Measurements from ENCODE around the gene SLC39A1. TPM values are rescaled to one million over a fixed set of nuclear protein-coding genes. Genes with fewer than 3 reads are reported as not detected.
A peak's percentile ranks its signal among the peaks of the same experiment; 100 is the strongest.

Gene SLC39A1
- total and polyA plus RNA-seq, 2 experiments from 2014 or later = 87.3 to 220 TPM

GRCh38 chr1:153957744-153958110 lies 5.6 kb downstream of the SLC39A1 start:
- TF ChIP-seq ZNF462 (CRISPR knock-in tag; IDR thresholded peaks at IDR 0.05) = no peak
- TF ChIP-seq CREB1 (CRISPR knock-in tag; IDR thresholded peaks at IDR 0.05; ENCODE audit: low read depth) = no peak
- TF ChIP-seq NANOG (IDR thresholded peaks at IDR 0.05; ENCODE audit: borderline replicate concordance) = no peak
- no peak for TF ChIP-seq STAT1 (IDR thresholded peaks at IDR 0.05; ENCODE audit: unreplicated experiment)
- no peak for TF ChIP-seq POLR2AphosphoS5 (IDR thresholded peaks at IDR 0.05; ENCODE audit: low read depth)
- H3K27ac ChIP-seq (ENCODE audit: low read depth) = peak overlapping the region; percentile 93
- peak overlapping the region; percentile 99 for H3K4me3 Mint-ChIP-seq
- peaks cover 69% of the 10 kb centered on the region for H3K79me2 ChIP-seq (replicated peaks; ENCODE audit: insufficient read depth)
- peaks cover 44% of the 10 kb centered on the region for H3K4me1 Mint-ChIP-seq
- peak overlapping the region; percentile 98 for H3K27ac Mint-ChIP-seq
- H2AFZ ChIP-seq = 0 out of 2 replicates have a peak overlapping the region, but pooled peaks have one; percentile 7
- peaks cover 14% of the 10 kb centered on the region for H3K36me3 ChIP-seq (ENCODE audit: insufficient read depth)
- H3K4me1 ChIP-seq (ENCODE audit: insufficient read depth) = peaks cover 29% of the 10 kb centered on the region
- peaks cover 3% of the 10 kb centered on the region; the same call in 2 of the 3 replicates for H3K9me3 Mint-ChIP-seq
- H4K20me1 ChIP-seq (replicated peaks; ENCODE audit: insufficient read depth) = peaks cover 28% of the 10 kb centered on the region
- peaks cover 31% of the 10 kb centered on the region for H3F3A ChIP-seq (replicated peaks; ENCODE audit: low read depth)
- no peaks in the 10 kb centered on the region for H3K27me3 ChIP-seq (ENCODE audit: insufficient read depth)
- peak overlapping the region; percentile 99 for H3K4me2 ChIP-seq
- H3K27me3 Mint-ChIP-seq (ENCODE audit: insufficient read depth, low read depth, poor library complexity) = peaks cover 30% of the 10 kb centered on the region
- H3K9me2 ChIP-seq (ENCODE audit: insufficient read depth) = no peaks in the 10 kb centered on the region
- DNase-seq (ENCODE audit: low spot score) = peak; percentile 63
- peak overlapping the region; percentile 98 for H3K4me3 ChIP-seq
- ATAC-seq = peak; percentile 21
- peaks cover 42% of the 10 kb centered on the region for H3K36me3 Mint-ChIP-seq (ENCODE audit: low read depth)

GRCh38 chr1:153956997-153957715 lies 6.2 kb downstream of the SLC39A1 start:
- H3K27ac ChIP-seq (ENCODE audit: low read depth) = peak overlapping the region; percentile 93
- peaks cover 27% of the 10 kb centered on the region for H3K27me3 Mint-ChIP-seq (ENCODE audit: insufficient read depth, low read depth, poor library complexity)
- peak overlapping the region; percentile 98 for H3K27ac Mint-ChIP-seq
- peaks cover 31% of the 10 kb centered on the region for H3F3A ChIP-seq (replicated peaks; ENCODE audit: low read depth)
- no peak overlapping the region for H2AFZ ChIP-seq
- ATAC-seq (no peak), DNase-seq (ENCODE audit: low spot score) (no peak)
- peak overlapping the region; percentile 98 for H3K4me3 ChIP-seq
- H3K9me3 Mint-ChIP-seq = peaks cover 3% of the 10 kb centered on the region; the same call in 2 of the 3 replicates
- peaks cover 28% of the 10 kb centered on the region for H4K20me1 ChIP-seq (replicated peaks; ENCODE audit: insufficient read depth)
- peaks cover 42% of the 10 kb centered on the region for H3K4me1 Mint-ChIP-seq
- H3K4me2 ChIP-seq = peak overlapping the region; percentile 99
- H3K79me2 ChIP-seq (replicated peaks; ENCODE audit: insufficient read depth) = peaks cover 64% of the 10 kb centered on the region
- H3K4me3 Mint-ChIP-seq = peak overlapping the region; percentile 99
- H3K4me1 ChIP-seq (ENCODE audit: insufficient read depth) = peaks cover 25% of the 10 kb centered on the region
- no peaks in the 10 kb centered on the region for H3K9me2 ChIP-seq (ENCODE audit: insufficient read depth)
- H3K27me3 ChIP-seq (ENCODE audit: insufficient read depth) = no peaks in the 10 kb centered on the region
- peaks cover 44% of the 10 kb centered on the region for H3K36me3 Mint-ChIP-seq (ENCODE audit: low read depth)
- peaks cover 14% of the 10 kb centered on the region for H3K36me3 ChIP-seq (ENCODE audit: insufficient read depth)
- TF ChIP-seq CREB1 (CRISPR knock-in tag; IDR thresholded peaks at IDR 0.05; ENCODE audit: low read depth) (no peak), ZNF114 (CRISPR knock-in tag; IDR thresholded peaks at IDR 0.05) (no peak), EZH2 (IDR thresholded peaks at IDR 0.05; ENCODE audit: low read depth, unreplicated experiment) (no peak), CTCF (conservative IDR thresholded peaks at IDR 0.05; ENCODE audit: low read depth in 2 of 2) (no peak), ZNF331 (CRISPR knock-in tag; IDR thresholded peaks at IDR 0.05; ENCODE audit: low read depth) (no peak)
